Mesendoderm (in vitro differentiated cells): ENCODE measurements around the gene FAM227A.
"Not testable (repeated sequence)": the region's sequence is repeated elsewhere in the genome, so short reads cannot be mapped to it uniquely, and the experiment has no call there.

ENCODE experiments used
- DNase-seq: peaks from one replicate; pipeline ENCODE4 v3.0.0; 2013
- H2AK5ac ChIP-seq: 2 replicates; pipeline ENCODE4 v1.6.1; 2013; ENCODE audit warnings: low read length, inconsistent platforms
- H2BK120ac ChIP-seq: 2 replicates; pipeline ENCODE4 v1.6.1; 2013; ENCODE audit warnings: low read depth, mild to moderate bottlenecking, low read length, moderate library complexity, mixed read lengths
- H2BK15ac ChIP-seq: replicated peaks from 2 replicates; pipeline ENCODE4 v1.6.1; 2013; ENCODE audit warnings: low read depth, mild to moderate bottlenecking, moderate library complexity
- H2BK5ac ChIP-seq: 2 replicates; pipeline ENCODE4 v1.6.1; 2013; ENCODE audit warnings: low read length, inconsistent platforms
- H3K18ac ChIP-seq: 2 replicates; pipeline ENCODE4 v1.6.1; 2013; ENCODE audit warnings: mild to moderate bottlenecking, low read length, mixed read lengths
- H3K23ac ChIP-seq: one replicate; pipeline ENCODE4 v1.6.1; 2013; ENCODE audit warnings: low read length
- H3K27ac ChIP-seq: 2 replicates; pipeline ENCODE4 v1.5.1; 2013; ENCODE audit warnings: low read depth, mild to moderate bottlenecking, inconsistent platforms, low read length, moderate library complexity
- H3K27me3 ChIP-seq: 2 replicates; pipeline ENCODE4 v1.6.1; 2013; ENCODE audit warnings: low read length, control low read depth, mild to moderate bottlenecking, inconsistent platforms; ENCODE audit not compliant: insufficient read depth, poor library complexity
- H3K36me3 ChIP-seq: 2 replicates; pipeline ENCODE4 v1.6.1; 2013; ENCODE audit warnings: low read length, inconsistent platforms; ENCODE audit not compliant: control insufficient read depth, insufficient read depth
- H3K4ac ChIP-seq: one replicate; pipeline ENCODE4 v1.6.1; 2013; ENCODE audit warnings: low read depth, mild to moderate bottlenecking, low read length, moderate library complexity
- H3K4me1 ChIP-seq: 2 replicates; pipeline ENCODE4 v1.6.1; 2013; ENCODE audit warnings: low read depth, low read length, inconsistent platforms; ENCODE audit not compliant: control insufficient read depth
- H3K4me2 ChIP-seq: 2 replicates; pipeline ENCODE4 v1.6.1; 2013; ENCODE audit warnings: low read length
- H3K4me3 ChIP-seq: 2 replicates; pipeline ENCODE4 v1.5.1; 2013; ENCODE audit warnings: mild to moderate bottlenecking, low read length
- H3K56ac ChIP-seq: one replicate; pipeline ENCODE4 v1.6.1; 2013; ENCODE audit warnings: low read length
- H3K79me1 ChIP-seq: 2 replicates; pipeline ENCODE4 v1.6.1; 2013; ENCODE audit warnings: low read length, inconsistent platforms
- H3K79me2 ChIP-seq: 2 replicates; pipeline ENCODE4 v1.6.1; 2013; ENCODE audit warnings: mild to moderate bottlenecking, low read length; ENCODE audit not compliant: control insufficient read depth, insufficient read depth
- H3K9ac ChIP-seq: 2 replicates; pipeline ENCODE4 v1.6.1; 2013; ENCODE audit warnings: low read length, inconsistent platforms
- H4K5ac ChIP-seq: one replicate; pipeline ENCODE4 v1.6.1; 2013; ENCODE audit warnings: low read length
- H4K8ac ChIP-seq: one replicate; pipeline ENCODE4 v1.6.1; 2013; ENCODE audit warnings: low read depth, mild to moderate bottlenecking, control low read depth, low read length, moderate library complexity
- WGBS: extraction: QIAGEN DNeasy Blood & Tissue Kit; methylation state at CpG from one replicate; pipeline ENCODE4 v1.1.7; 2013; ENCODE audit warnings: low lambda C conversion rate, missing lambda C conversion rate; ENCODE audit not compliant: insufficient coverage; ENCODE audit errors: extremely low coverage; 5-methylcytosine and 5-hydroxymethylcytosine counted together

FAM227A gene

GRCh38 chr22:38623351-38623750 lies 32.8 kb downstream of the FAM227A start:
- Histone ChIP-seq H3K56ac (no peak overlapping the region), H3K18ac (no peak overlapping the region), H3K4ac (no peak overlapping the region), H2AK5ac (no peak overlapping the region), H3K79me1 (no peaks in the 10 kb centered on the region), H2BK15ac (no peak overlapping the region), H3K4me1 (no peaks in the 10 kb centered on the region), H3K79me2 (no peaks in the 10 kb centered on the region), H2BK5ac (no peak overlapping the region), H3K4me3 (no peak overlapping the region), H3K27me3 (no peaks in the 10 kb centered on the region), H3K36me3 (no peaks in the 10 kb centered on the region), H3K27ac (no peak overlapping the region), H3K4me2 (no peak overlapping the region), H4K8ac (no peak overlapping the region), H3K23ac (no peak overlapping the region), H4K5ac (no peak overlapping the region), H3K9ac (no peak overlapping the region), H2BK120ac (no peak overlapping the region)
- no CpG with 5 or more reads among the region's 4 CpGs for WGBS
- no peak for DNase-seq

GRCh38 chr22:38618682-38619081 lies 37.5 kb downstream of the FAM227A start:
- Histone ChIP-seq H3K4ac (no peak overlapping the region), H2BK120ac (no peak overlapping the region), H3K18ac (no peak overlapping the region), H3K79me2 (no peaks in the 10 kb centered on the region), H4K5ac (no peak overlapping the region), H3K23ac (no peak overlapping the region), H3K9ac (no peak overlapping the region), H2AK5ac (no peak overlapping the region), H2BK15ac (no peak overlapping the region), H3K79me1 (no peaks in the 10 kb centered on the region), H3K27ac (no peak overlapping the region), H3K4me2 (no peak overlapping the region), H3K27me3 (no peaks in the 10 kb centered on the region), H3K4me1 (no peaks in the 10 kb centered on the region), H3K56ac (no peak overlapping the region), H2BK5ac (no peak overlapping the region), H3K36me3 (no peaks in the 10 kb centered on the region), H3K4me3 (no peak overlapping the region), H4K8ac (no peak overlapping the region)
- WGBS: no CpG with 5 or more reads among the region's 2 CpGs
- no peak for DNase-seq

GRCh38 chr22:38618258-38618657 lies 37.9 kb downstream of the FAM227A start:
- WGBS: no CpG with 5 or more reads among the region's 1 CpG
- H3K79me1 ChIP-seq: no peaks in the 10 kb centered on the region
- H3K4me1 ChIP-seq: no peaks in the 10 kb centered on the region
- no peak overlapping the region for H2BK120ac ChIP-seq
- no peaks in the 10 kb centered on the region for H3K36me3 ChIP-seq
- no peak overlapping the region for H3K4ac ChIP-seq
- H3K4me3 ChIP-seq: no peak overlapping the region
- no peak for DNase-seq
- no peaks in the 10 kb centered on the region for H3K27me3 ChIP-seq
- no peak overlapping the region for H3K27ac ChIP-seq
- H2AK5ac ChIP-seq: no peak overlapping the region
- H2BK5ac ChIP-seq: no peak overlapping the region
- H3K79me2 ChIP-seq: no peaks in the 10 kb centered on the region
- H2BK15ac ChIP-seq: no peak overlapping the region
- H3K9ac ChIP-seq: no peak overlapping the region
- H3K56ac ChIP-seq: no peak overlapping the region
- H3K23ac ChIP-seq: no peak overlapping the region
- no peak overlapping the region for H4K5ac ChIP-seq
- no peak overlapping the region for H4K8ac ChIP-seq
- H3K4me2 ChIP-seq: no peak overlapping the region
- H3K18ac ChIP-seq: no peak overlapping the region

- H3K79me2 ChIP-seq, DNase-seq, H4K5ac ChIP-seq, H3K9ac ChIP-seq, H4K8ac ChIP-seq, H3K79me1 ChIP-seq, H3K4me3 ChIP-seq, H3K27ac ChIP-seq, H3K27me3 ChIP-seq, H2BK15ac ChIP-seq, H3K4me2 ChIP-seq, H3K36me3 ChIP-seq, H3K4ac ChIP-seq, H3K4me1 ChIP-seq, H3K56ac ChIP-seq, H2BK5ac ChIP-seq, H3K23ac ChIP-seq, H2BK120ac ChIP-seq, H3K18ac ChIP-seq, H2AK5ac ChIP-seq: not testable (repeated sequence)
- no CpG with 5 or more reads among the region's 9 CpGs for WGBS
These were observed 41.2 kb downstream of the FAM227A start for GRCh38 chr22:38615064-38615405.

GRCh38 chr22:38614332-38615063 lies 41.7 kb downstream of the FAM227A start:
- no peak overlapping the region for H2BK5ac ChIP-seq
- H3K79me2 ChIP-seq: no peaks in the 10 kb centered on the region
- no peak for DNase-seq
- H3K23ac ChIP-seq: no peak overlapping the region
- no peak overlapping the region for H3K9ac ChIP-seq
- no peak overlapping the region for H2BK15ac ChIP-seq
- no peak overlapping the region for H3K4me2 ChIP-seq
- no peak overlapping the region for H3K4ac ChIP-seq
- no peak overlapping the region for H3K27ac ChIP-seq
- H4K5ac ChIP-seq: no peak overlapping the region
- WGBS: no CpG with 5 or more reads among the region's 4 CpGs
- H2BK120ac ChIP-seq: no peak overlapping the region
- H3K27me3 ChIP-seq: no peaks in the 10 kb centered on the region
- H3K36me3 ChIP-seq: no peaks in the 10 kb centered on the region
- H2AK5ac ChIP-seq: no peak overlapping the region
- H3K4me3 ChIP-seq: no peak overlapping the region
- H3K56ac ChIP-seq: no peak overlapping the region
- no peaks in the 10 kb centered on the region for H3K79me1 ChIP-seq
- no peak overlapping the region for H4K8ac ChIP-seq
- no peak overlapping the region for H3K18ac ChIP-seq
- H3K4me1 ChIP-seq: no peaks in the 10 kb centered on the region

- Histone ChIP-seq H4K8ac (no peak overlapping the region), H2BK5ac (no peak overlapping the region)
- no CpG with 5 or more reads among the region's 4 CpGs for WGBS
These were observed 42.6 kb downstream of the FAM227A start for GRCh38 chr22:38613588-38613987.

More at GRCh38 chr22:38613588-38613987, 42.6 kb downstream of the FAM227A start:
- Histone ChIP-seq H3K27me3 (no peaks in the 10 kb centered on the region), H3K56ac (no peak overlapping the region), H3K79me1 (no peaks in the 10 kb centered on the region), H3K9ac (no peak overlapping the region), H3K18ac (no peak overlapping the region), H3K23ac (no peak overlapping the region), H3K36me3 (no peaks in the 10 kb centered on the region), H3K4ac (no peak overlapping the region), H3K4me1 (no peaks in the 10 kb centered on the region), H4K5ac (no peak overlapping the region), H3K79me2 (no peaks in the 10 kb centered on the region), H2BK120ac (no peak overlapping the region), H3K27ac (no peak overlapping the region), H2BK15ac (no peak overlapping the region), H3K4me2 (no peak overlapping the region), H3K4me3 (no peak overlapping the region), H2AK5ac (no peak overlapping the region)
- no peak for DNase-seq
